Lung (tissue), 12 donors: Measurements from ENCODE around the gene USP9X. TPM values are rescaled to one million over a fixed set of nuclear protein-coding genes. Genes with fewer than 3 reads are reported as not detected.
A peak's percentile ranks its signal among the peaks of the same experiment; 100 is the strongest.
"Not testable (repeated sequence)": the region's sequence is repeated elsewhere in the genome, so short reads cannot be mapped to it uniquely, and the experiment has no call there.

Source experiments
- ATAC-seq: fragments of 200-7000 bp; cut with Tn5 transposase; one replicate; pipeline ENCODE4 v1.9.1; 2020; ENCODE audit warnings: moderate number of reproducible peaks; ENCODE audit not compliant: insufficient read depth, low FRiP score
- DNase-seq, 3 donors: peaks; one replicate each; pipeline ENCODE4 v3.0.0-alpha.2; 2013 to 2017
- H3K27ac ChIP-seq, 2 donors: one replicate each; pipeline ENCODE4 v1.5.1; 2013; ENCODE audit warnings: mild to moderate bottlenecking in 2 of 2, moderate library complexity in 2 of 2, control low read depth in 1 of 2, inconsistent platforms in 1 of 2, low read depth in 1 of 2, low read length in 1 of 2
- H3K27me3 ChIP-seq, 3 donors: one replicate each; pipeline ENCODE4 v1.5.1; 2013; ENCODE audit warnings: low read length in 2 of 3; ENCODE audit not compliant: control insufficient read depth in 3 of 3, insufficient read depth in 3 of 3
- H3K36me3 ChIP-seq, 4 donors: one replicate each; pipeline ENCODE4 v1.5.1; 2013; ENCODE audit warnings: low read length in 4 of 4, mild to moderate bottlenecking in 1 of 4, moderate library complexity in 1 of 4; ENCODE audit not compliant: control insufficient read depth in 4 of 4, insufficient read depth in 4 of 4
- H3K4me1 ChIP-seq, 5 donors: one replicate each; pipeline ENCODE4 v1.5.1; 2013; ENCODE audit warnings: low read length in 5 of 5, mild to moderate bottlenecking in 2 of 5, moderate library complexity in 1 of 5; ENCODE audit not compliant: control insufficient read depth in 5 of 5, insufficient read depth in 5 of 5
- H3K4me3 ChIP-seq: one replicate; pipeline ENCODE4 v1.5.1; 2013; ENCODE audit warnings: mild to moderate bottlenecking, control low read depth, moderate library complexity
- H3K9ac ChIP-seq, 2 donors: one replicate each; pipeline ENCODE4 v1.5.1; 2013; ENCODE audit warnings: low read length in 2 of 2, control low read depth in 1 of 2; ENCODE audit not compliant: insufficient read depth in 1 of 2
- H3K9me3 ChIP-seq, 4 donors: one replicate each; pipeline ENCODE4 v1.5.1; 2013; ENCODE audit warnings: low read length in 3 of 4, mild to moderate bottlenecking in 1 of 4, moderate library complexity in 1 of 4; ENCODE audit not compliant: control insufficient read depth in 4 of 4, insufficient read depth in 3 of 4
- WGBS, 2 donors: extraction: QIAGEN DNeasy Blood & Tissue Kit; methylation state at CpG; one replicate each; pipeline ENCODE4 v1.1.7; 2013; 5-methylcytosine and 5-hydroxymethylcytosine counted together
- polyA plus RNA-seq, 2 donors: library from polyadenylated mRNA; stranded (reverse); fragments of 200-250 nt; gene quantifications; one replicate each; pipeline ENCODE4 v1.2.1, GENCODE V29; 2013
- total RNA-seq, 2 donors: library from RNA; depleted of rRNA in 1 of 2; stranded (reverse); fragments of >200 nt in 1 of 2; gene quantifications; one replicate each; pipeline ENCODE4 v1.2.1, GENCODE V29; 2014 to 2021
- TF ChIP-seq, protein P1 (sequence below): IDR thresholded peaks from 2 replicates; pipeline ENCODE4 v1.5.1; 2012; ENCODE audit warnings: mild to moderate bottlenecking; ENCODE audit errors: control extremely low read depth, extremely low read depth
- donor health status: control.
- donor health status: control.
- donor health status: Bipolar disorder and iron deficiency.
- donor health status: healthy.
- donor health status: DM: yes; HTN: yes; CAD: no.

USP9X gene
- total and polyA plus RNA-seq, 4 donors = 8.5 to 187 (median 43.0) TPM

DNA sequence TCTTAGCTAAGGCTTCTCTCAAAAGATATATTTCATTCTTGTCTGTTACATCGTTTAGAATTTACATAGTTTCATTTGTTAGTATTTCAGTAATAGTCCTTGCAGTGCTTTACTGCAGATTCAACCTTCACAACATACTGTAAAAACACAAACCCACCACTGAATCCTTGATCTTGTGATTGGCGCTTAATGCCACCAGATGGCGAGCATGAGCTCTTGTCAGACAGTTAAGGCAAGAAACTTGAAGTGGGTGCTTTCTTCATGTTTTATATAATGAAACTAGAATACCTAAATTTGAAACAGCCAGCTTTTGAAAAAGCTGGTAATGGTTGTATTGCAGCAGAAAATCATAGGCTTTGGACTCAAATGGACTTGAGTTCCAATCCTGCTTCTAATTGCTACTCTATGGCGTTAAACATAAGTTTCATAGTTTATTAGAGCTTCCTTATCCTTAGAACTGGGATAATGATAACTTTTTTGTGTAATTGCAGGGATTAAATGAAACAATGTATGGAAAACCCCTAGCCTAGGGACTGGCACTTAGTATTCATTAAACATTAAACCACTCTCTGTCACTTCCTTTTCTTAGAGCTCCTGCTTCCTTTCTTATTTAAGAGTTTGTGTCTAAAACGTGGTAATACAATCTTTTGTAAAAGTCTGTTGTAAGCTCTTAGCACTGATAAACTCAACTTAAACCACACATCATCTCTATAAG, 95.1 kb downstream of the USP9X start:
- Histone ChIP-seq H3K27me3 (peaks cover 0 to 19% (median 4%) of the 10 kb centered on the region in 3 donors), H3K4me3 (no peak overlapping the region), H3K9me3 (no peaks in the 10 kb centered on the region), H3K4me1 (no peaks in the 10 kb centered on the region), H3K9ac (no peak overlapping the region), H3K36me3 (peaks cover 0 to 7% (median 4%) of the 10 kb centered on the region in 4 donors), H3K27ac (no peak overlapping the region)
- ATAC-seq (no peak), DNase-seq (peak; percentile 62 to 79 (median 66))
- TF ChIP-seq, protein P1, sequence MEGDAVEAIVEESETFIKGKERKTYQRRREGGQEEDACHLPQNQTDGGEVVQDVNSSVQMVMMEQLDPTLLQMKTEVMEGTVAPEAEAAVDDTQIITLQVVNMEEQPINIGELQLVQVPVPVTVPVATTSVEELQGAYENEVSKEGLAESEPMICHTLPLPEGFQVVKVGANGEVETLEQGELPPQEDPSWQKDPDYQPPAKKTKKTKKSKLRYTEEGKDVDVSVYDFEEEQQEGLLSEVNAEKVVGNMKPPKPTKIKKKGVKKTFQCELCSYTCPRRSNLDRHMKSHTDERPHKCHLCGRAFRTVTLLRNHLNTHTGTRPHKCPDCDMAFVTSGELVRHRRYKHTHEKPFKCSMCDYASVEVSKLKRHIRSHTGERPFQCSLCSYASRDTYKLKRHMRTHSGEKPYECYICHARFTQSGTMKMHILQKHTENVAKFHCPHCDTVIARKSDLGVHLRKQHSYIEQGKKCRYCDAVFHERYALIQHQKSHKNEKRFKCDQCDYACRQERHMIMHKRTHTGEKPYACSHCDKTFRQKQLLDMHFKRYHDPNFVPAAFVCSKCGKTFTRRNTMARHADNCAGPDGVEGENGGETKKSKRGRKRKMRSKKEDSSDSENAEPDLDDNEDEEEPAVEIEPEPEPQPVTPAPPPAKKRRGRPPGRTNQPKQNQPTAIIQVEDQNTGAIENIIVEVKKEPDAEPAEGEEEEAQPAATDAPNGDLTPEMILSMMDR = peak; percentile 33
- 25 to 28% methylated on average over 5 of the region's 5 CpGs for WGBS, 2 donors

DNA sequence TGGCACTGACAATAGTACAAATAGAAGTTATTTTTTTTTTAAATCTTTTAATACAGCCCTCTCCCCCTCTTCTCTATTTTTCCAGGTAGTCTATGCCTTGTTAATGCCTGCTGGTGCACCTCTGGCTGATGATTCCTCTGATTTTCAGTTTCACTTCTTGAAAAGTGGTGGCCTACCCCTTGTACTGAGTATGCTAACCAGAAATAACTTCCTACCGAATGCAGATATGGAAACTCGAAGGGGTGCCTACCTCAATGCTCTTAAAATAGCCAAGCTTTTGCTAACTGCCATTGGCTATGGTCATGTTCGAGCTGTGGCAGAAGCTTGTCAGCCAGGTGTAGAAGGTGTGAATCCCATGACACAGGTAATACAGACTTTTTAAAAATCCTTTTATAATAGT, 99.1 kb downstream of the USP9X start:
- 54 to 76% methylated on average over 3 of the region's 3 CpGs for WGBS, 2 donors
- Histone ChIP-seq H3K9ac (no peak overlapping the region), H3K9me3 (no peaks in the 10 kb centered on the region), H3K36me3 (peaks cover 0 to 13% (median 4%) of the 10 kb centered on the region in 4 donors), H3K4me3 (no peak overlapping the region), H3K27me3 (peaks cover 0 to 23% (median 4%) of the 10 kb centered on the region in 3 donors), H3K27ac (no peak overlapping the region), H3K4me1 (no peaks in the 10 kb centered on the region)
- DNase-seq (no peak), ATAC-seq (no peak)
- TF ChIP-seq, protein P1 = no peak

GRCh38 chrX:41186946-41187345, 101.7 kb downstream of the USP9X start:
- peaks cover 0 to 27% (median 3%) of the 10 kb centered on the region in 3 donors for H3K27me3 ChIP-seq

GRCh38 chrX:41189156-41189555, 103.9 kb downstream of the USP9X start:
- Histone ChIP-seq H3K4me3 (no peak overlapping the region), H3K9ac (no peak overlapping the region), H3K36me3 (peaks cover 0 to 30% (median 12%) of the 10 kb centered on the region in 4 donors), H3K27ac (no peak overlapping the region), H3K4me1 (no peaks in the 10 kb centered on the region), H3K27me3 (peaks cover 0 to 29% (median 7%) of the 10 kb centered on the region in 3 donors), H3K9me3 (no peaks in the 10 kb centered on the region)
- DNase-seq = no peak
- WGBS, 2 donors = 74 to 90% methylated on average over 1 of the region's 1 CpG
- ATAC-seq = no peak
- TF ChIP-seq, protein P1 = no peak

More at GRCh38 chrX:41186946-41187345, 101.7 kb downstream of the USP9X start:
- DNase-seq, H3K27ac ChIP-seq, H3K9me3 ChIP-seq, H3K4me3 ChIP-seq, H3K9ac ChIP-seq, ATAC-seq, H3K4me1 ChIP-seq: not testable (repeated sequence)
- 91 to 97% methylated on average over 7 of the region's 7 CpGs for WGBS, 2 donors
- H3K36me3 ChIP-seq = peaks cover 0 to 22% (median 8%) of the 10 kb centered on the region in 4 donors
